Endodermal cell (in vitro differentiated cells): ENCODE results near the gene DIRAS2. TPM values are rescaled to one million over a fixed set of nuclear protein-coding genes. Genes with fewer than 3 reads are reported as not detected.

Experiments used
- DNase-seq: peaks from one replicate; pipeline ENCODE4 v3.0.0-alpha.2; 2017
- H3K27ac ChIP-seq: 2 replicates; pipeline ENCODE4 v1.5.1; 2013; ENCODE audit warnings: mild to moderate bottlenecking, low read depth, low read length, moderate library complexity
- H3K27me3 ChIP-seq: 2 replicates; pipeline ENCODE4 v1.6.1; 2013; ENCODE audit warnings: mild to moderate bottlenecking, low read length, moderate library complexity; ENCODE audit not compliant: insufficient read depth, control insufficient read depth, poor library complexity, severe bottlenecking
- H3K36me3 ChIP-seq: 2 replicates; pipeline ENCODE4 v1.7.0; 2013; ENCODE audit warnings: mild to moderate bottlenecking, low read length, moderate library complexity; ENCODE audit not compliant: control insufficient read depth, insufficient read depth
- H3K4me1 ChIP-seq: one replicate; pipeline ENCODE4 v1.7.0; 2013; ENCODE audit warnings: low read length; ENCODE audit not compliant: control insufficient read depth, insufficient read depth
- H3K4me3 ChIP-seq: 2 replicates; pipeline ENCODE4 v1.5.1; 2013; ENCODE audit warnings: mild to moderate bottlenecking, low read length, moderate library complexity
- H3K9ac ChIP-seq: 2 replicates; pipeline ENCODE4 v1.6.1; 2013; ENCODE audit warnings: mild to moderate bottlenecking, low read length, moderate library complexity; ENCODE audit not compliant: poor library complexity, severe bottlenecking; ENCODE audit errors: extremely low read depth
- H3K9me3 ChIP-seq: 2 replicates; pipeline ENCODE4 v1.6.1; 2013; ENCODE audit warnings: mild to moderate bottlenecking, low read length, moderate library complexity; ENCODE audit not compliant: control insufficient read depth
- H3K27ac Mint-ChIP-seq: 2 replicates; pipeline ENCODE4 v1.8.0; 2020; ENCODE audit warnings: mixed read lengths
- H3K27me3 Mint-ChIP-seq: 2 replicates; pipeline ENCODE4 v1.8.0; 2021; ENCODE audit warnings: mild to moderate bottlenecking, mixed read lengths; ENCODE audit not compliant: insufficient read depth
- H3K36me3 Mint-ChIP-seq: 2 replicates; pipeline ENCODE4 v1.8.0; 2020; ENCODE audit warnings: low read depth, mixed read lengths
- H3K4me1 Mint-ChIP-seq: 2 replicates; pipeline ENCODE4 v1.8.0; 2020; ENCODE audit warnings: mixed read lengths
- H3K4me3 Mint-ChIP-seq: 2 replicates; pipeline ENCODE4 v1.8.0; 2020; ENCODE audit warnings: mild to moderate bottlenecking, moderate library complexity, mixed read lengths
- H3K9me3 Mint-ChIP-seq: 2 replicates; pipeline ENCODE4 v1.8.0; 2020; ENCODE audit warnings: mild to moderate bottlenecking, mixed read lengths
- CTCF ChIP-seq: fragments of 200-600 bp; sonication (generic); conservative IDR thresholded peaks from 2 replicates; pipeline ENCODE4 v1.5.0; 2021; ENCODE audit warnings: antibody characterized with exemption, mild to moderate bottlenecking
- WGBS, 2 experiments: methylation state at CpG; one replicate each; pipeline versions ENCODE4 v1.1.5 to v1.1.7; 2013; ENCODE audit warnings: missing lambda C conversion rate in 2 of 2, mixed read lengths in 1 of 2; ENCODE audit not compliant: insufficient coverage in 1 of 2, insufficient read length in 1 of 2; 5-methylcytosine and 5-hydroxymethylcytosine counted together
- total RNA-seq, 2 donors: library from RNA; stranded (reverse); fragmentation: NEBNext Ultra II Directional in 1 of 2; extraction: Animal tissue kit (Norgen Biotek cat#: 25700) in 1 of 2; gene quantifications; 2 replicates in 1 of 2; 3 replicates in 1 of 2; pipeline ENCODE4 v1.2.1, GENCODE V29; 2021

DIRAS2 gene
- total RNA-seq, 2 donors from 2014 or later, result 0.07 TPM; not detected in 1

- H3K36me3 Mint-ChIP-seq, result no peaks in the 10 kb centered on the region
- no peak overlapping the region for H3K27ac Mint-ChIP-seq
- H3K27ac ChIP-seq, result no peak overlapping the region
- H3K9me3 Mint-ChIP-seq, result no peaks in the 10 kb centered on the region
- no peaks in the 10 kb centered on the region for H3K4me1 Mint-ChIP-seq
- H3K9me3 ChIP-seq, result no peaks in the 10 kb centered on the region
- 90 to 97% methylated on average over 3 to 4 of the region's 4 CpGs for WGBS, 2 experiments
- no peaks in the 10 kb centered on the region for H3K36me3 ChIP-seq
- H3K27me3 ChIP-seq, result no peaks in the 10 kb centered on the region
- peaks cover 2% of the 10 kb centered on the region for H3K27me3 Mint-ChIP-seq
- no peak for DNase-seq
- no peak overlapping the region for H3K4me3 Mint-ChIP-seq
- no peak for TF ChIP-seq CTCF
- no peaks in the 10 kb centered on the region for H3K4me1 ChIP-seq
- no peak overlapping the region for H3K9ac ChIP-seq
- no peak overlapping the region for H3K4me3 ChIP-seq
Observed at GRCh38 chr9:90562229-90562628, 80.4 kb downstream of the DIRAS2 start.

Other genes with a start within 250 kb of the DIRAS2 start
- 1 to 10 TPM; 2.5 to 6.0 TPM for gene SYK, start 159.0 kb upstream of the DIRAS2 start, total RNA-seq